GM23338 (cell line): ENCODE measurements around the gene FARS2. TPM values are rescaled to one million over a fixed set of nuclear protein-coding genes. Genes with fewer than 3 reads are reported as not detected.

Experiments
- ATAC-seq: fragments of 200-7000 bp; cut with Tn5 transposase; 3 replicates; pipeline ENCODE4 v1.9.1; 2020
- DNase-seq: peaks from one replicate; pipeline ENCODE4 v3.0.0-alpha.2; 2015; ENCODE audit warnings: low spot score
- H2AFZ ChIP-seq: fragments of 200-600 bp; sonication (generic); 2 replicates; pipeline ENCODE4 v1.8.0; 2016; ENCODE audit warnings: antibody characterized with exemption, mild to moderate bottlenecking, moderate library complexity
- H3F3A ChIP-seq: fragments of 200-600 bp; sonication (generic); replicated peaks from 2 replicates; pipeline ENCODE4 v1.8.0; 2017; ENCODE audit warnings: antibody characterized with exemption, mixed run types, low read depth
- H3K27ac ChIP-seq: fragments of 200-600 bp; sonication (generic); 2 replicates; pipeline ENCODE4 v1.6.1; 2016; ENCODE audit warnings: low read depth
- H3K27me3 ChIP-seq: fragments of 200-600 bp; sonication (generic); 2 replicates; pipeline ENCODE4 v1.8.0; 2016; ENCODE audit warnings: mild to moderate bottlenecking, mixed run types, moderate library complexity; ENCODE audit not compliant: insufficient read depth
- H3K36me3 ChIP-seq: fragments of 200-600 bp; sonication (generic); 2 replicates; pipeline ENCODE4 v1.8.0; 2016; ENCODE audit warnings: mild to moderate bottlenecking; ENCODE audit not compliant: insufficient read depth
- H3K4me1 ChIP-seq: fragments of 200-600 bp; sonication (generic); 2 replicates; pipeline ENCODE4 v1.8.0; 2016; ENCODE audit warnings: mild to moderate bottlenecking, moderate library complexity; ENCODE audit not compliant: insufficient read depth
- H3K4me2 ChIP-seq: fragments of 200-600 bp; sonication (generic); 2 replicates; pipeline ENCODE4 v1.7.1; 2017; ENCODE audit warnings: mixed run types
- H3K4me3 ChIP-seq: fragments of 200-600 bp; sonication (generic); 2 replicates; pipeline ENCODE4 v1.6.1; 2016; ENCODE audit warnings: mixed run types
- H3K79me2 ChIP-seq: fragments of 200-600 bp; sonication (generic); replicated peaks from 2 replicates; pipeline ENCODE4 v1.8.0; 2017; ENCODE audit warnings: mild to moderate bottlenecking; ENCODE audit not compliant: insufficient read depth
- H3K9me2 ChIP-seq: fragments of 200-600 bp; sonication (generic); 2 replicates; pipeline ENCODE4 v1.8.0; 2017; ENCODE audit not compliant: insufficient read depth
- H4K20me1 ChIP-seq: fragments of 200-600 bp; sonication (generic); replicated peaks from 2 replicates; pipeline ENCODE4 v1.8.0; 2017; ENCODE audit warnings: mild to moderate bottlenecking; ENCODE audit not compliant: insufficient read depth
- H3K27ac Mint-ChIP-seq: 2 replicates; pipeline ENCODE4 v1.8.0; 2020; ENCODE audit warnings: inconsistent platforms, mild to moderate bottlenecking, moderate library complexity, mixed read lengths
- H3K27me3 Mint-ChIP-seq: 3 replicates; pipeline ENCODE4 v1.8.0; 2022; ENCODE audit warnings: low read depth, mild to moderate bottlenecking, moderate library complexity, mixed read lengths, inconsistent platforms; ENCODE audit not compliant: insufficient read depth, poor library complexity
- H3K36me3 Mint-ChIP-seq: 3 replicates; pipeline ENCODE4 v1.8.0; 2021; ENCODE audit warnings: low read depth, mild to moderate bottlenecking, inconsistent platforms, moderate library complexity, mixed read lengths
- H3K4me1 Mint-ChIP-seq: 3 replicates; pipeline ENCODE4 v1.8.0; 2020; ENCODE audit warnings: mild to moderate bottlenecking, inconsistent platforms, mixed read lengths
- H3K4me3 Mint-ChIP-seq: 3 replicates; pipeline ENCODE4 v1.8.0; 2021; ENCODE audit warnings: moderate library complexity, mild to moderate bottlenecking, inconsistent platforms, mixed read lengths
- H3K9me3 Mint-ChIP-seq: 3 replicates; pipeline ENCODE4 v1.8.0; 2020; ENCODE audit warnings: moderate library complexity, mild to moderate bottlenecking, inconsistent platforms, mixed read lengths
- EZH2 ChIP-seq: fragments of 200-600 bp; sonication (generic); IDR thresholded peaks from one replicate; pipeline ENCODE4 v1.8.0; 2017; ENCODE audit warnings: antibody characterized with exemption, mild to moderate bottlenecking, low read depth; ENCODE audit not compliant: unreplicated experiment
- EZH2phosphoT487 ChIP-seq: fragments of 200-600 bp; sonication (generic); IDR thresholded peaks from one replicate; pipeline ENCODE4 v1.8.1; 2018; ENCODE audit warnings: antibody characterized with exemption; ENCODE audit not compliant: unreplicated experiment
- JUNB ChIP-seq: IDR thresholded peaks from one replicate; pipeline ENCODE4 v1.6.1; 2016; ENCODE audit warnings: antibody characterized with exemption; ENCODE audit not compliant: unreplicated experiment
- NANOG ChIP-seq: IDR thresholded peaks from 2 replicates; pipeline ENCODE4 v1.6.1; 2016; ENCODE audit warnings: antibody characterized with exemption, borderline replicate concordance
- REST ChIP-seq: IDR thresholded peaks from one replicate; pipeline ENCODE4 v1.6.1; 2018; ENCODE audit warnings: antibody characterized with exemption; ENCODE audit not compliant: unreplicated experiment
- STAT1 ChIP-seq: IDR thresholded peaks from one replicate; pipeline ENCODE4 v1.6.1; 2016; ENCODE audit warnings: antibody characterized with exemption; ENCODE audit not compliant: unreplicated experiment
- ZNF114 ChIP-seq: fragments of 250-450 bp; sonication (Bioruptor Pico); IDR thresholded peaks from 2 replicates; pipeline ENCODE4 v1.5.0; 2020; ENCODE audit warnings: mild to moderate bottlenecking, moderate library complexity
- polyA plus RNA-seq: library from polyadenylated mRNA; unstranded; fragments of >200 nt; fragmentation: Nextera tagmentation; extraction: Ambion mirVana; gene quantifications from 2 replicates; pipeline ENCODE4 v1.2.1, GENCODE V29; 2016
- total RNA-seq: library from RNA; depleted of rRNA; stranded (reverse); fragments of >200 nt; shearing (Covaris generic); gene quantifications from 2 replicates; pipeline ENCODE4 v1.2.3, GENCODE V29; 2014
- TF ChIP-seq, protein P1 (sequence below): IDR thresholded peaks from 2 replicates; pipeline ENCODE4 v1.6.1; 2016; ENCODE audit warnings: antibody characterized with exemption
- TF ChIP-seq, protein P2 (sequence below), 2 experiments: fragments of 200-600 bp in 1 of 2; sonication (generic) in 1 of 2; conservative IDR thresholded peaks; 2 replicates each; pipeline versions ENCODE4 v1.5.1 to v1.6.1; 2016 to 2017; ENCODE audit warnings: antibody characterized with exemption in 2 of 2, low read depth in 2 of 2, mild to moderate bottlenecking in 2 of 2, moderate library complexity in 1 of 2

Gene FARS2
- total and polyA plus RNA-seq, 2 experiments from 2014 or later = 7.6 to 19.0 TPM

GRCh38 chr6:5279891-5280338 is 18.6 kb downstream of the FARS2 start:
- H3K4me1 Mint-ChIP-seq = peaks cover 46% of the 10 kb centered on the region

More at GRCh38 chr6:5279891-5280338, 18.6 kb downstream of the FARS2 start:
- no peak overlapping the region for H3K27ac Mint-ChIP-seq
- Histone ChIP-seq H3K27ac (no peak overlapping the region), H3F3A (no peaks in the 10 kb centered on the region), H3K4me1 (peaks cover 23% of the 10 kb centered on the region), H3K4me2 (no peak overlapping the region), H3K79me2 (peaks cover 12% of the 10 kb centered on the region), H3K27me3 (no peaks in the 10 kb centered on the region), H3K36me3 (no peaks in the 10 kb centered on the region), H4K20me1 (no peaks in the 10 kb centered on the region), H3K4me3 (no peak overlapping the region), H2AFZ (no peak overlapping the region), H3K9me2 (no peaks in the 10 kb centered on the region)
- H3K27me3 Mint-ChIP-seq = peaks cover 10% of the 10 kb centered on the region
- no peaks in the 10 kb centered on the region; the same call in 2 of the 3 replicates for H3K9me3 Mint-ChIP-seq
- TF ChIP-seq EZH2phosphoT487 (no peak), ZNF114 (CRISPR knock-in tag) (no peak), REST (no peak), JUNB (no peak), NANOG (no peak), EZH2 (no peak), STAT1 (no peak)
- TF ChIP-seq, protein P1, sequence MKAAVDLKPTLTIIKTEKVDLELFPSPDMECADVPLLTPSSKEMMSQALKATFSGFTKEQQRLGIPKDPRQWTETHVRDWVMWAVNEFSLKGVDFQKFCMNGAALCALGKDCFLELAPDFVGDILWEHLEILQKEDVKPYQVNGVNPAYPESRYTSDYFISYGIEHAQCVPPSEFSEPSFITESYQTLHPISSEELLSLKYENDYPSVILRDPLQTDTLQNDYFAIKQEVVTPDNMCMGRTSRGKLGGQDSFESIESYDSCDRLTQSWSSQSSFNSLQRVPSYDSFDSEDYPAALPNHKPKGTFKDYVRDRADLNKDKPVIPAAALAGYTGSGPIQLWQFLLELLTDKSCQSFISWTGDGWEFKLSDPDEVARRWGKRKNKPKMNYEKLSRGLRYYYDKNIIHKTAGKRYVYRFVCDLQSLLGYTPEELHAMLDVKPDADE = no peak
- TF ChIP-seq, protein P2, sequence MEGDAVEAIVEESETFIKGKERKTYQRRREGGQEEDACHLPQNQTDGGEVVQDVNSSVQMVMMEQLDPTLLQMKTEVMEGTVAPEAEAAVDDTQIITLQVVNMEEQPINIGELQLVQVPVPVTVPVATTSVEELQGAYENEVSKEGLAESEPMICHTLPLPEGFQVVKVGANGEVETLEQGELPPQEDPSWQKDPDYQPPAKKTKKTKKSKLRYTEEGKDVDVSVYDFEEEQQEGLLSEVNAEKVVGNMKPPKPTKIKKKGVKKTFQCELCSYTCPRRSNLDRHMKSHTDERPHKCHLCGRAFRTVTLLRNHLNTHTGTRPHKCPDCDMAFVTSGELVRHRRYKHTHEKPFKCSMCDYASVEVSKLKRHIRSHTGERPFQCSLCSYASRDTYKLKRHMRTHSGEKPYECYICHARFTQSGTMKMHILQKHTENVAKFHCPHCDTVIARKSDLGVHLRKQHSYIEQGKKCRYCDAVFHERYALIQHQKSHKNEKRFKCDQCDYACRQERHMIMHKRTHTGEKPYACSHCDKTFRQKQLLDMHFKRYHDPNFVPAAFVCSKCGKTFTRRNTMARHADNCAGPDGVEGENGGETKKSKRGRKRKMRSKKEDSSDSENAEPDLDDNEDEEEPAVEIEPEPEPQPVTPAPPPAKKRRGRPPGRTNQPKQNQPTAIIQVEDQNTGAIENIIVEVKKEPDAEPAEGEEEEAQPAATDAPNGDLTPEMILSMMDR (conservative IDR thresholded peaks at IDR 0.05; ENCODE audit: low read depth in 2 of 2) = no peak
- DNase-seq = no peak
- ATAC-seq = no peak
- H3K36me3 Mint-ChIP-seq = no peaks in the 10 kb centered on the region
- no peak overlapping the region for H3K4me3 Mint-ChIP-seq
